Activated CD8-positive, alpha-beta T cell treated with anti-CD3 and anti-CD28 coated beads, Interleukin-2, amount 10 ng/mL, durations not matched to agents 7 days and 5 days (primary cell): ENCODE measurements around the gene HMX2. TPM values are rescaled to one million over a fixed set of nuclear protein-coding genes. Genes with fewer than 3 reads are reported as not detected.
A peak's percentile ranks its signal among the peaks of the same experiment; 100 is the strongest.

Experiments used
- ATAC-seq: fragments of 150-1000 bp; cut with Tn5 transposase; one replicate; pipeline ENCODE4 v1.10.0; 2021; ENCODE audit warnings: moderate library complexity
- CTCF ChIA-PET: fragments of 350-600 bp; sonication (Branson Sonifier 250); formaldehyde crosslinking; loops from one replicate; lab custom pipeline; 2021; ENCODE audit warnings: antibody characterized with exemption; lab: Charles Lee
- POLR2A ChIA-PET: fragments of 350-600 bp; sonication (Branson Sonifier 250); formaldehyde crosslinking; loops from one replicate; lab custom pipeline; 2021; ENCODE audit warnings: antibody characterized with exemption; lab: Charles Lee
- DNase-seq: peaks from one replicate; pipeline ENCODE4 v3.0.0-alpha.2; 2020
- H3K27ac Mint-ChIP-seq: one replicate; pipeline ENCODE4 v1.8.0; 2021; ENCODE audit warnings: mild to moderate bottlenecking, mixed read lengths
- H3K27me3 Mint-ChIP-seq: one replicate; pipeline ENCODE4 v1.8.0; 2021; ENCODE audit warnings: low read depth, mixed read lengths
- H3K36me3 Mint-ChIP-seq: one replicate; pipeline ENCODE4 v1.8.0; 2021; ENCODE audit warnings: low read depth, mixed read lengths
- H3K4me1 Mint-ChIP-seq: one replicate; pipeline ENCODE4 v1.8.0; 2021; ENCODE audit warnings: low read depth, mixed read lengths
- H3K4me3 Mint-ChIP-seq: one replicate; pipeline ENCODE4 v1.8.0; 2021; ENCODE audit warnings: mild to moderate bottlenecking, mixed read lengths
- H3K9me3 Mint-ChIP-seq: one replicate; pipeline ENCODE4 v1.8.0; 2022; ENCODE audit warnings: mixed read lengths; ENCODE audit not compliant: insufficient read depth
- total RNA-seq, 2 experiments: library from RNA; stranded (reverse); gene quantifications; one replicate each; pipeline ENCODE4 v1.2.3, GENCODE V29; 2021

HMX2 gene
- total RNA-seq, result not detected

- Mint-ChIP-seq H3K4me1 (peaks cover 69% of the 10 kb centered on the region), H3K27me3 (peaks cover 67% of the 10 kb centered on the region), H3K36me3 (peaks cover 10% of the 10 kb centered on the region), H3K4me3 (peak within 1 kb of the TSS; percentile 52), H3K27ac (peak within 1 kb of the TSS; percentile 60), H3K9me3 (no peaks in the 10 kb centered on the region)
- POLR2A ChIA-PET, result no interaction called here
- CTCF ChIA-PET, result no interaction called here
- no peak for DNase-seq
- ATAC-seq, result peak; percentile 38
Measured at GRCh38 chr10:123147635-123148413, at the start of gene HMX2. TSS of gene HMX2 (plus strand) at chr10:123148136. CDS start at chr10:123148379, 243 bp downstream.

- DNase-seq (no peak), ATAC-seq (no peak)
- H3K4me1 Mint-ChIP-seq, result no peaks in the 10 kb centered on the region
- H3K27me3 Mint-ChIP-seq, result no peaks in the 10 kb centered on the region
- POLR2A ChIA-PET, result no interaction called here
- no peaks in the 10 kb centered on the region for H3K36me3 Mint-ChIP-seq
- CTCF ChIA-PET, result no interaction called here
- no peak overlapping the region for H3K4me3 Mint-ChIP-seq
- H3K27ac Mint-ChIP-seq, result no peak overlapping the region
- H3K9me3 Mint-ChIP-seq, result no peaks in the 10 kb centered on the region
Measured at GRCh38 chr10:123100030-123100762, 47.7 kb upstream of the HMX2 start.

GRCh38 chr10:123101872-123102271, 46.1 kb upstream of the HMX2 start:
- ATAC-seq (no peak), DNase-seq (no peak)
- Mint-ChIP-seq H3K27me3 (no peaks in the 10 kb centered on the region), H3K27ac (no peak overlapping the region), H3K4me1 (no peaks in the 10 kb centered on the region), H3K4me3 (no peak overlapping the region), H3K9me3 (no peaks in the 10 kb centered on the region), H3K36me3 (no peaks in the 10 kb centered on the region)
- CTCF ChIA-PET, result no interaction called here
- POLR2A ChIA-PET, result no interaction called here

GRCh38 chr10:123102673-123103072, 45.3 kb upstream of the HMX2 start:
- no peak for ATAC-seq
- H3K36me3 Mint-ChIP-seq, result no peaks in the 10 kb centered on the region
- H3K4me1 Mint-ChIP-seq, result no peaks in the 10 kb centered on the region
- no peak for DNase-seq
- ChIA-PET POLR2A (no interaction called here), CTCF (no interaction called here)
- H3K27me3 Mint-ChIP-seq, result no peaks in the 10 kb centered on the region
- H3K4me3 Mint-ChIP-seq, result no peak overlapping the region
- no peak overlapping the region for H3K27ac Mint-ChIP-seq
- no peaks in the 10 kb centered on the region for H3K9me3 Mint-ChIP-seq

GRCh38 chr10:123103944-123104343, 44.0 kb upstream of the HMX2 start:
- ATAC-seq, result no peak
- ChIA-PET POLR2A (no interaction called here), CTCF (no interaction called here)
- H3K27me3 Mint-ChIP-seq, result no peaks in the 10 kb centered on the region
- H3K27ac Mint-ChIP-seq, result no peak overlapping the region
- H3K4me1 Mint-ChIP-seq, result no peaks in the 10 kb centered on the region
- H3K36me3 Mint-ChIP-seq, result no peaks in the 10 kb centered on the region
- no peaks in the 10 kb centered on the region for H3K9me3 Mint-ChIP-seq
- DNase-seq, result no peak
- no peak overlapping the region for H3K4me3 Mint-ChIP-seq

- DNase-seq, result no peak
- CTCF ChIA-PET, result no interaction called here
- no peak overlapping the region for H3K27ac Mint-ChIP-seq
Measured at GRCh38 chr10:123109466-123109865, 38.5 kb upstream of the HMX2 start.

GRCh38 chr10:123117644-123118417, 30.1 kb upstream of the HMX2 start:
- Mint-ChIP-seq H3K4me3 (no peak overlapping the region), H3K36me3 (no peaks in the 10 kb centered on the region), H3K27ac (no peak overlapping the region), H3K9me3 (no peaks in the 10 kb centered on the region), H3K27me3 (peaks cover 24% of the 10 kb centered on the region), H3K4me1 (no peaks in the 10 kb centered on the region)
- DNase-seq (no peak), ATAC-seq (no peak)
- ChIA-PET CTCF (no interaction called here), POLR2A (interaction anchor here (0.6 kb wide), 1 partner anchor 267 kb away, joined by 3 read pairs; no protein-coding TSS in a partner anchor)

More at GRCh38 chr10:123109466-123109865, 38.5 kb upstream of the HMX2 start:
- Mint-ChIP-seq H3K27me3 (peaks cover 12% of the 10 kb centered on the region), H3K9me3 (no peaks in the 10 kb centered on the region), H3K36me3 (no peaks in the 10 kb centered on the region), H3K4me1 (no peaks in the 10 kb centered on the region), H3K4me3 (no peak overlapping the region)
- POLR2A ChIA-PET, result no interaction called here
- ATAC-seq, result no peak

GRCh38 chr10:123119081-123119480, 28.9 kb upstream of the HMX2 start:
- Mint-ChIP-seq H3K27me3 (peaks cover 28% of the 10 kb centered on the region), H3K9me3 (no peaks in the 10 kb centered on the region), H3K27ac (no peak overlapping the region), H3K36me3 (no peaks in the 10 kb centered on the region), H3K4me1 (no peaks in the 10 kb centered on the region), H3K4me3 (no peak overlapping the region)
- ChIA-PET CTCF (no interaction called here), POLR2A (no interaction called here)
- no peak for DNase-seq
- no peak for ATAC-seq

- CTCF ChIA-PET, result no interaction called here
- Mint-ChIP-seq H3K9me3 (no peaks in the 10 kb centered on the region), H3K4me3 (no peak overlapping the region), H3K27me3 (peaks cover 55% of the 10 kb centered on the region), H3K4me1 (no peaks in the 10 kb centered on the region), H3K27ac (no peak overlapping the region), H3K36me3 (no peaks in the 10 kb centered on the region)
- POLR2A ChIA-PET, result no interaction called here
- ATAC-seq (no peak), DNase-seq (no peak)
Measured at GRCh38 chr10:123126246-123126645, 21.7 kb upstream of the HMX2 start.

GRCh38 chr10:123129618-123130271, 18.2 kb upstream of the HMX2 start:
- H3K27me3 Mint-ChIP-seq, result peaks cover 66% of the 10 kb centered on the region
- H3K4me3 Mint-ChIP-seq, result no peak overlapping the region
- H3K27ac Mint-ChIP-seq, result no peak overlapping the region
- no peaks in the 10 kb centered on the region for H3K9me3 Mint-ChIP-seq
- ATAC-seq (no peak), DNase-seq (no peak)
- peaks cover 23% of the 10 kb centered on the region for H3K4me1 Mint-ChIP-seq
- ChIA-PET CTCF (no interaction called here), POLR2A (no interaction called here)
- H3K36me3 Mint-ChIP-seq, result peaks cover 7% of the 10 kb centered on the region
